ENCODE results near the gene CAMK2D.

The CAMK2D gene

GRCh38 chr4:113472864-113473263 lies 288.7 kb downstream of the CAMK2D start:
- Histone ChIP-seq H3K4me3 (ENCODE audit: low read length) (no peak overlapping the region), H3K9me3 (ENCODE audit: insufficient read depth, low read depth, low read length) (peaks cover 12% of the 10 kb centered on the region), H3K9ac (ENCODE audit: low read depth, low read length) (no peak overlapping the region), H3K4me1 (ENCODE audit: insufficient read depth, low read length) (peaks cover 21% of the 10 kb centered on the region), H3K27ac (ENCODE audit: low read depth, low read length) (no peak overlapping the region), H3K27me3 (ENCODE audit: insufficient read depth, low read length) (no peaks in the 10 kb centered on the region), H3K36me3 (ENCODE audit: insufficient read depth, low read length) (0 out of 2 replicates have a peak, but pooled peaks cover 3% of the 10 kb centered on the region)
- WGBS: no CpG with 5 or more reads among the region's 1 CpG

GRCh38 chr4:113471146-113471860 lies 290.2 kb downstream of the CAMK2D start:
- no peaks in the 10 kb centered on the region; the same call in 1 of the 2 replicates for H3K9me3 ChIP-seq (ENCODE audit: insufficient read depth, low read depth, low read length)
- H3K27me3 ChIP-seq (ENCODE audit: insufficient read depth, low read length): no peaks in the 10 kb centered on the region
- H3K9ac ChIP-seq (ENCODE audit: low read depth, low read length): no peak overlapping the region
- WGBS: 95% methylated on average over 4 of the region's 4 CpGs
- no peak overlapping the region for H3K27ac ChIP-seq (ENCODE audit: low read depth, low read length)
- no peaks in the 10 kb centered on the region for H3K36me3 ChIP-seq (ENCODE audit: insufficient read depth, low read length)
- no peak overlapping the region for H3K4me3 ChIP-seq (ENCODE audit: low read length)
- H3K4me1 ChIP-seq (ENCODE audit: insufficient read depth, low read length): peaks cover 31% of the 10 kb centered on the region

GRCh38 chr4:113469926-113470325 lies 291.6 kb downstream of the CAMK2D start:
- no peak overlapping the region for H3K27ac ChIP-seq (ENCODE audit: low read depth, low read length)
- H3K4me1 ChIP-seq (ENCODE audit: insufficient read depth, low read length): peaks cover 31% of the 10 kb centered on the region
- H3K4me3 ChIP-seq (ENCODE audit: low read length): no peak overlapping the region
- H3K36me3 ChIP-seq (ENCODE audit: insufficient read depth, low read length): no peaks in the 10 kb centered on the region
- no peaks in the 10 kb centered on the region for H3K27me3 ChIP-seq (ENCODE audit: insufficient read depth, low read length)
- H3K9me3 ChIP-seq (ENCODE audit: insufficient read depth, low read depth, low read length): no peaks in the 10 kb centered on the region
- WGBS: 94% methylated on average over 1 of the region's 1 CpG
- H3K9ac ChIP-seq (ENCODE audit: low read depth, low read length): no peak overlapping the region

GRCh38 chr4:113469023-113469390 lies 292.5 kb downstream of the CAMK2D start:
- peaks cover 31% of the 10 kb centered on the region for H3K4me1 ChIP-seq (ENCODE audit: insufficient read depth, low read length)
- H3K27me3 ChIP-seq (ENCODE audit: insufficient read depth, low read length): no peaks in the 10 kb centered on the region
- H3K36me3 ChIP-seq (ENCODE audit: insufficient read depth, low read length): no peaks in the 10 kb centered on the region
- no peaks in the 10 kb centered on the region for H3K9me3 ChIP-seq (ENCODE audit: insufficient read depth, low read depth, low read length)
- no peak overlapping the region for H3K4me3 ChIP-seq (ENCODE audit: low read length)
- 100% methylated on average over 1 of the region's 1 CpG for WGBS
- H3K9ac ChIP-seq (ENCODE audit: low read depth, low read length): no peak overlapping the region
- H3K27ac ChIP-seq (ENCODE audit: low read depth, low read length): peak overlapping the region; percentile 89

- no peaks in the 10 kb centered on the region for H3K27me3 ChIP-seq (ENCODE audit: insufficient read depth, low read length)
- no peak overlapping the region for H3K4me3 ChIP-seq (ENCODE audit: low read length)
- no peaks in the 10 kb centered on the region for H3K9me3 ChIP-seq (ENCODE audit: insufficient read depth, low read depth, low read length)
- 45% methylated on average over 8 of the region's 8 CpGs for WGBS
- H3K4me1 ChIP-seq (ENCODE audit: insufficient read depth, low read length): peaks cover 31% of the 10 kb centered on the region
- no peaks in the 10 kb centered on the region for H3K36me3 ChIP-seq (ENCODE audit: insufficient read depth, low read length)
- H3K27ac ChIP-seq (ENCODE audit: low read depth, low read length): peak overlapping the region; percentile 89
- peak overlapping the region; percentile 34; the same call in 1 of the 2 replicates for H3K9ac ChIP-seq (ENCODE audit: low read depth, low read length)
Measured at GRCh38 chr4:113468165-113469022, 293.1 kb downstream of the CAMK2D start.

- WGBS: 80% methylated on average over 2 of the region's 2 CpGs
- peaks cover 31% of the 10 kb centered on the region for H3K4me1 ChIP-seq (ENCODE audit: insufficient read depth, low read length)
Measured at GRCh38 chr4:113467581-113467980, 294.0 kb downstream of the CAMK2D start.

GRCh38 chr4:113462286-113462685 lies 299.3 kb downstream of the CAMK2D start:
- WGBS: 100% methylated on average over 1 of the region's 1 CpG
- Histone ChIP-seq H3K27me3 (ENCODE audit: insufficient read depth, low read length) (no peaks in the 10 kb centered on the region), H3K9ac (ENCODE audit: low read depth, low read length) (no peak overlapping the region), H3K9me3 (ENCODE audit: insufficient read depth, low read depth, low read length) (no peaks in the 10 kb centered on the region), H3K4me3 (ENCODE audit: low read length) (no peak overlapping the region), H3K4me1 (ENCODE audit: insufficient read depth, low read length) (peaks cover 4% of the 10 kb centered on the region; the same call in 1 of the 2 replicates), H3K36me3 (ENCODE audit: insufficient read depth, low read length) (no peaks in the 10 kb centered on the region; the same call in 1 of the 2 replicates), H3K27ac (ENCODE audit: low read depth, low read length) (no peak overlapping the region)

More at GRCh38 chr4:113467581-113467980, 294.0 kb downstream of the CAMK2D start:
- Histone ChIP-seq H3K36me3 (ENCODE audit: insufficient read depth, low read length) (no peaks in the 10 kb centered on the region; the same call in 1 of the 2 replicates), H3K27ac (ENCODE audit: low read depth, low read length) (peak overlapping the region; percentile 89), H3K9ac (ENCODE audit: low read depth, low read length) (peak overlapping the region; percentile 34; the same call in 1 of the 2 replicates), H3K9me3 (ENCODE audit: insufficient read depth, low read depth, low read length) (no peaks in the 10 kb centered on the region), H3K4me3 (ENCODE audit: low read length) (no peak overlapping the region), H3K27me3 (ENCODE audit: insufficient read depth, low read length) (no peaks in the 10 kb centered on the region)

- Histone ChIP-seq H3K9ac (ENCODE audit: low read depth, low read length) (no peak overlapping the region), H3K9me3 (ENCODE audit: insufficient read depth, low read depth, low read length) (no peaks in the 10 kb centered on the region), H3K36me3 (ENCODE audit: insufficient read depth, low read length) (peaks cover 4% of the 10 kb centered on the region; the same call in 1 of the 2 replicates), H3K27ac (ENCODE audit: low read depth, low read length) (no peak overlapping the region), H3K4me1 (ENCODE audit: insufficient read depth, low read length) (no peaks in the 10 kb centered on the region), H3K4me3 (ENCODE audit: low read length) (no peak overlapping the region), H3K27me3 (ENCODE audit: insufficient read depth, low read length) (no peaks in the 10 kb centered on the region)
Measured at GRCh38 chr4:113461281-113461680, 300.3 kb downstream of the CAMK2D start.

- H3K9me3 ChIP-seq (ENCODE audit: insufficient read depth, low read depth, low read length): no peaks in the 10 kb centered on the region
- peaks cover 33% of the 10 kb centered on the region for H3K4me1 ChIP-seq (ENCODE audit: insufficient read depth, low read length)
- no peak overlapping the region for H3K27ac ChIP-seq (ENCODE audit: low read depth, low read length)
- no peak overlapping the region for H3K9ac ChIP-seq (ENCODE audit: low read depth, low read length)
- H3K4me3 ChIP-seq (ENCODE audit: low read length): no peak overlapping the region
- peaks cover 4% of the 10 kb centered on the region; the same call in 1 of the 2 replicates for H3K36me3 ChIP-seq (ENCODE audit: insufficient read depth, low read length)
- H3K27me3 ChIP-seq (ENCODE audit: insufficient read depth, low read length): no peaks in the 10 kb centered on the region
Measured at GRCh38 chr4:113457886-113458285, 303.7 kb downstream of the CAMK2D start.

- Histone ChIP-seq H3K4me3 (ENCODE audit: low read length) (no peak overlapping the region), H3K27ac (ENCODE audit: low read depth, low read length) (no peak overlapping the region), H3K9ac (ENCODE audit: low read depth, low read length) (no peak overlapping the region), H3K9me3 (ENCODE audit: insufficient read depth, low read depth, low read length) (no peaks in the 10 kb centered on the region), H3K4me1 (ENCODE audit: insufficient read depth, low read length) (peaks cover 40% of the 10 kb centered on the region), H3K36me3 (ENCODE audit: insufficient read depth, low read length) (peaks cover 4% of the 10 kb centered on the region; the same call in 1 of the 2 replicates), H3K27me3 (ENCODE audit: insufficient read depth, low read length) (no peaks in the 10 kb centered on the region)
- WGBS: 95% methylated on average over 7 of the region's 8 CpGs
Measured at GRCh38 chr4:113457121-113457520, 304.4 kb downstream of the CAMK2D start.

GRCh38 chr4:113455061-113455460 lies 306.5 kb downstream of the CAMK2D start:
- H3K36me3 ChIP-seq (ENCODE audit: insufficient read depth, low read length): peaks cover 4% of the 10 kb centered on the region; the same call in 1 of the 2 replicates
- peak overlapping the region; percentile 94; the same call in 1 of the 2 replicates for H3K27ac ChIP-seq (ENCODE audit: low read depth, low read length)
- no peak overlapping the region for H3K9ac ChIP-seq (ENCODE audit: low read depth, low read length)
- H3K27me3 ChIP-seq (ENCODE audit: insufficient read depth, low read length): no peaks in the 10 kb centered on the region
- H3K9me3 ChIP-seq (ENCODE audit: insufficient read depth, low read depth, low read length): no peaks in the 10 kb centered on the region
- WGBS: 81% methylated on average over 2 of the region's 2 CpGs
- no peak overlapping the region for H3K4me3 ChIP-seq (ENCODE audit: low read length)
- H3K4me1 ChIP-seq (ENCODE audit: insufficient read depth, low read length): peaks cover 58% of the 10 kb centered on the region
